ENCODE measurements around the gene NOP53. TPM values are rescaled to one million over a fixed set of nuclear protein-coding genes. Genes with fewer than 3 reads are reported as not detected.

NOP53 gene
- total and polyA plus RNA-seq, 2 experiments from 2014 or later, result 81.8 to 278 TPM

- TF ChIP-seq CTCF (IDR thresholded peaks at IDR 0.05; ENCODE audit: low read depth, low read length), result peak; percentile 93
- no peaks in the 10 kb centered on the region for H3K27me3 ChIP-seq
- no peak overlapping the region for H3K4me3 ChIP-seq
- peak; percentile 72 to 91 for DNase-seq (ENCODE audit: low read depth in 1 of 2, low spot score in 1 of 2)
- H3K9me3 ChIP-seq (ENCODE audit: low read depth), result no peaks in the 10 kb centered on the region
- H3K27ac ChIP-seq, result no peak overlapping the region
- no peaks in the 10 kb centered on the region for H3K36me3 ChIP-seq
- peaks cover 10% of the 10 kb centered on the region for H3K4me1 ChIP-seq (ENCODE audit: low read depth)
These were observed 20.4 kb downstream of the NOP53 start for GRCh38 chr19:47765523-47766358.

GRCh38 chr19:47766359-47766620 lies 20.9 kb downstream of the NOP53 start:
- Histone ChIP-seq H3K4me3 (no peak overlapping the region), H3K27ac (no peak overlapping the region), H3K4me1 (ENCODE audit: low read depth) (peaks cover 11% of the 10 kb centered on the region), H3K36me3 (no peaks in the 10 kb centered on the region), H3K9me3 (ENCODE audit: low read depth) (no peaks in the 10 kb centered on the region), H3K27me3 (no peaks in the 10 kb centered on the region)
- no peak for DNase-seq (ENCODE audit: low read depth in 1 of 2, low spot score in 1 of 2)
- TF ChIP-seq CTCF (IDR thresholded peaks at IDR 0.05; ENCODE audit: low read depth, low read length), result no peak

- Histone ChIP-seq H3K36me3 (no peaks in the 10 kb centered on the region), H3K27me3 (no peaks in the 10 kb centered on the region), H3K27ac (no peak overlapping the region), H3K4me1 (ENCODE audit: low read depth) (peaks cover 11% of the 10 kb centered on the region), H3K4me3 (no peak overlapping the region), H3K9me3 (ENCODE audit: low read depth) (no peaks in the 10 kb centered on the region)
- DNase-seq (ENCODE audit: low read depth in 1 of 2, low spot score in 1 of 2), result no peak
- no peak for TF ChIP-seq CTCF (IDR thresholded peaks at IDR 0.05; ENCODE audit: low read depth, low read length)
These were observed 21.3 kb downstream of the NOP53 start for GRCh38 chr19:47766670-47767069.

GRCh38 chr19:47767349-47767748 lies 22.0 kb downstream of the NOP53 start:
- H3K4me3 ChIP-seq, result no peak overlapping the region
- peaks cover 11% of the 10 kb centered on the region for H3K4me1 ChIP-seq (ENCODE audit: low read depth)
- H3K9me3 ChIP-seq (ENCODE audit: low read depth), result no peaks in the 10 kb centered on the region
- no peak overlapping the region for H3K27ac ChIP-seq
- no peak for DNase-seq (ENCODE audit: low read depth in 1 of 2, low spot score in 1 of 2)
- H3K27me3 ChIP-seq, result no peaks in the 10 kb centered on the region
- no peak for TF ChIP-seq CTCF (IDR thresholded peaks at IDR 0.05; ENCODE audit: low read depth, low read length)
- H3K36me3 ChIP-seq, result no peaks in the 10 kb centered on the region

- no peaks in the 10 kb centered on the region for H3K9me3 ChIP-seq (ENCODE audit: low read depth)
- DNase-seq (ENCODE audit: low read depth in 1 of 2, low spot score in 1 of 2), result no peak
- no peaks in the 10 kb centered on the region for H3K36me3 ChIP-seq
- H3K4me1 ChIP-seq (ENCODE audit: low read depth), result peaks cover 11% of the 10 kb centered on the region
- H3K27ac ChIP-seq, result no peak overlapping the region
- no peaks in the 10 kb centered on the region for H3K27me3 ChIP-seq
- no peak for TF ChIP-seq CTCF (IDR thresholded peaks at IDR 0.05; ENCODE audit: low read depth, low read length)
- no peak overlapping the region for H3K4me3 ChIP-seq
These were observed 23.3 kb downstream of the NOP53 start for GRCh38 chr19:47768604-47769003.

Measured in cardiac muscle cell (in vitro differentiated cells and primary cell).